ENCODE results near the gene PPCDC.

PPCDC gene

GRCh38 chr15:75023181-75023871, at the start of gene PPCDC:
Gene PPCDC, plus strand, starts transcription at chr15:75023590. Its CDS starts 4,729 bp downstream, at chr15:75028319.
- DNase-seq (ENCODE audit: low read depth in 2 of 2) = peak; percentile 88 to 89

- DNase-seq (ENCODE audit: low read depth in 2 of 2) = no peak
Measured at GRCh38 chr15:74976159-74976558, 47.2 kb upstream of the PPCDC start.

GRCh38 chr15:74977599-74977998, 45.8 kb upstream of the PPCDC start:
- no peak for DNase-seq (ENCODE audit: low read depth in 2 of 2)

GRCh38 chr15:74978077-74978476, 45.3 kb upstream of the PPCDC start:
- no peak for DNase-seq (ENCODE audit: low read depth in 2 of 2)

DNA sequence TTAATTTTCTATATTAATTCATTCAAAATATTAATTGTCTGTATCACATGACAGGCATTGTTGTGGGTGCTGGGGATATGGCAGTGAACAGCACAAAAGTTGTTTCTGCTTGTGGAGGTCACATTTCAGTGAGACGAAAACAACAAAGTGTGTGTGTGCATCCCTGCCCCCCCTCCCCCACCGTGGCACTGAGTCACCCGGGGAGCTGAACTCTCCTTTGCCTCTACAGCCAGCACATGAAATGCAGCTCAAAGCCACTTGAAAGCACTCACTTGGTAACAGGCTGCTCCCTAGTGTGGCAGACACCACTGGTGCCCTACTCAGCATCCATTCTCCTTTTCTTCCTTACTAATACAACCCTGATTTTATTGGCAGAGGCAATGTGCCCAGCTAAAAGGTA, 44.9 kb upstream of the PPCDC start:
- peak in 1 of 2 donors; percentile 21 for DNase-seq (ENCODE audit: low read depth in 2 of 2)

- no peak for DNase-seq (ENCODE audit: low read depth in 2 of 2)
Measured at GRCh38 chr15:74982183-74982582, 41.2 kb upstream of the PPCDC start.

GRCh38 chr15:74983725-74984231, 39.6 kb upstream of the PPCDC start:
- DNase-seq (ENCODE audit: low read depth in 2 of 2) = no peak

DNA sequence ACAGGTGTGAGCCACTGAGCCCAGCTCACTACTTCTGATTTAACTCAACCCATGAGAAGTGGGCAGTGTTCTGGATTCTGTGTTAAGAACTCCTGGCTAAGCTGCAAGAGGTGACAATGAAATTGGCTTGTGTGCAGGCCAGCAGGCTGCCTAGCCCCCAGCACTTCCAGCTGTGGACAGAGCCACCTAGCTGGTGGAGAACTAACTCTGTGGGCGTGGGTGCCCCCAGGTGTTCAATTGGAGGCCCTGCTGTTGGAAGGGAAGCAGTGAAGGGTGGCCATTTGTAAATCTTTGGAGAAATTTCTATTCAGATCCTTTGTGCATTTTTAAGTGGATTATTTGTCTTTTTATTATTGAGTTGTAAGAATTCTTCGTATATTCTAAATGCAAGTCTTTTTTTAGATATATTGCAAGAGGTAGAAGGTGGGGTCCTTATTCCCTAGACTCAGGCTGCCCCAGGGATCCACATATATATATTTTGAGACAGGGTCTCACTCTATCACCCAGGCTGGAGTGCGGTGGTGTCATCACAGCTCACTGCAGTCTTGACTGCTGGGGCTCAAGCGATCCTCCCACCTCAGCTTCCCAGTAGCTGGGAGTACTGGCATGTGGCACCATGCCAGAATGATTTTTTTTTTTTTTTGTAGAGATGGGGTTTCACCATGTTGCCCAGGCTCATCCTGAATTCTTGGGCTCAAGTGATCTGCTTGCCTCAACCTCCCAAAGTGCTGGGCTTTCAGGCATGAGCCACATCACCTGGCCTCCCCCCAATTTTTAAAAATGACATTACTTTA, 35.2 kb upstream of the PPCDC start:
- no peak for DNase-seq (ENCODE audit: low read depth in 2 of 2)

DNA sequence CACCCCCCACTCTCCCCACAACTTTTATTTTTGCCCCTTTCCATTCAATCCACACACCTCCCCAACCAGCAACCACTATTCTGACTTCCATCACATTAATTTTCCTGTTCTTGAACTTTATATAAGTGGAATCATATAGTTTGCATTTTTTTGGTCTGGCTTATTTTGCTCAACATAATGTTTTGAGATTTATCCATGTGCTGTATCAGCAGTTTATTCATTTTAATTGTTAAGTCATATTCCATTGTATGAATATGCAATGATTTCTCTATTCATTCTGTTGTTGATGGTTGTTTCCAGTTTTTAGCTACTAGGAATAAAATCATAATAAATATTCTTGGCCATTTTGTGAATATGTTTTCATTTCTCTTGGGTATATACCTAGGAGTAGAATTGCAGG, 33.9 kb upstream of the PPCDC start:
- no peak for DNase-seq (ENCODE audit: low read depth in 2 of 2)

GRCh38 chr15:74992619-74993018, 30.8 kb upstream of the PPCDC start:
- no peak for DNase-seq (ENCODE audit: low read depth in 2 of 2)

GRCh38 chr15:74994236-74994635, 29.2 kb upstream of the PPCDC start:
- DNase-seq (ENCODE audit: low read depth in 2 of 2) = no peak

DNA sequence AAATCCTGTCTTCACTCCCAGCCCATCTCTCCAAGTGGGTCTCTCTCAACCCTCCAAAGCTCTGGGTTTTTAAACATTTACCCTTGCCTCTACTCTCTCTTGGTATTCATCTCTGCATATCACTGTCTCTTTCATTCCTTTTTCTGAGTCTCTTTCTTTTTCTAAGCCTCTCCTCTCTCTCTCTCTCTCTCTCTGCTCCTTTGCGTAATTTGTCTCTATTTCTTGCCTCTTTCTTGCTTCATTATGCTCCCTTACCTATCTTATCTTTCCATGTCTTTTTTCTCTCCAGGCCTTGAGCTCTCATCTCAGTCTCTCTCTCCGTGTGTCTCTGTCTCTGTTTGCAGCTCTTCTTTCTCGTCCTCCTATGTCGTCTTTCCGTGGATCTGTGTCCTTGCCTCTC, 28.7 kb upstream of the PPCDC start:
- DNase-seq (ENCODE audit: low read depth in 2 of 2) = no peak

- peak; percentile 61 to 76 for DNase-seq (ENCODE audit: low read depth in 2 of 2)
Measured at GRCh38 chr15:74995182-74995778, 28.1 kb upstream of the PPCDC start, which contains the start of gene SCAMP5. Gene SCAMP5, plus strand, starts transcription at chr15:74995563. Its CDS starts 16,277 bp downstream, at chr15:75011840.

DNA sequence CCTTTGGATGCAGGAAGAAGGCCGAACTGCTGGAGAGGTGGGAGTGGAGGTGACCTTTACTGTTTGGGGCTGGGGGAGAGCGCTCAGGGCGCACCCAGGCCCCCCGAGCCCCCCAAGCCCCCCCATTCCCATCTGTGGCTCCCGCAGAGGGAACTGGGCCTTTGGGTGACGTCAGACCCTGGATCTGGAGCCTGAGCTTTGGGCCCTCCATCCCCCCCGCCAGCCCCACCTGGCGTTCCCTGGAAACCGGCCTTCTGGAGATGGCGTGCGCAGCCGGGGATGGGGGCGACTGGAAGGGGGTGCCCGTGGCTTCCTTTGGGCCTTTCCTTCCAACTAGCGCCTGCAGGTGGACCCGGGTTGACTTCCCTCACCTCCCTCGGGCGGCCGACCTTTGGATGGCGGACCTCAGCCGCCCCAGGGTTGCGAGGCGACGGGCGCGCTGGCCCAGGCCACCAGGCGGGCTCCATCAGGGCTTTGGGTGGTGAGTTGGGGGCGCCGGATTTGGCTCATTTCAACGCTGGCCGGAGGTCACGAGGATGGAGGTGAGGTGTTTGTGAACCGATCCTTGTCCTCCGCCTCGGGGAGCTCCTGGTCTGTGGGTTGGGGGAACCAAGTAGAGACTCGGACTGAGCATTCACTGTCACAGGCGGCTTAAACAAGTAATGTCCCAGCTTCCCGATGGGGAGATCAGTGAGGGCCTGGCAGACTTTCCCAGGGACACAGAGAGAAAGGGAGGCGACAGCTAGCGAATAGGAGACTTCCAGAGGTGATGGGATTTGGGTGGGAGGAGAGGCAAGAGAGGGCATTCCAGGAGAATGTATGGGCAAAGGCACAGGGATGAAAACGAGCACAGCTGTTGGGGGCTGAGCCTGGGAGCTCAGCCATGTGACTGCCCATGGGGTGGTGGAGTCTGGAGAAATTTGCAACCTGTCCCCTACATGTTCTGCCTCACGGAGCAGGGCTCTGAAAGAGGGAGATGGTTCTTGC, 27.3 kb upstream of the PPCDC start:
- DNase-seq (ENCODE audit: low read depth in 2 of 2) = no peak

DNA sequence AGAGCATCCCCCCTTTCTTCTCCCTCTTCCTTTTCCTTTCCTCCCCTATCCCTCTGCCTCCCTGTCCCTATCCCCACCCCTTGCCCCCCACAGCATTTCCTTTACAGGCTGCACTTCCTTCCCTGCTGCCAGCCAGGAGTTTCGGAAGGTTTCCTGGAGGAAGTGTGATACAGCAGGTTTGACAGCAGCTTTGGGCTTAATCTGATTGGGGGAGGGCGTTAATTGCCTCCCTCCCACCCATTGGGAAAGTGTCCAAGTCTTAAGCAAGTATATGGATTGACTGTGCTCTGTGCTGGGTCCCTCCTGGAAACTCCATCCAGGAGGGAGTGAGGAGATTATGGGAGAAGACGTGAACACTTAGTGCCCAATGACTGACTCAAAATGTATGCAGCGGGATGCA, 26.2 kb upstream of the PPCDC start:
- DNase-seq (ENCODE audit: low read depth in 2 of 2) = no peak

- DNase-seq (ENCODE audit: low read depth in 2 of 2) = no peak
Measured at GRCh38 chr15:74997543-74997942, 25.8 kb upstream of the PPCDC start.

- no peak for DNase-seq (ENCODE audit: low read depth in 2 of 2)
Measured at GRCh38 chr15:75001310-75001709, 22.1 kb upstream of the PPCDC start.

GRCh38 chr15:75002398-75002797, 21.0 kb upstream of the PPCDC start:
- DNase-seq (ENCODE audit: low read depth in 2 of 2) = no peak

DNA sequence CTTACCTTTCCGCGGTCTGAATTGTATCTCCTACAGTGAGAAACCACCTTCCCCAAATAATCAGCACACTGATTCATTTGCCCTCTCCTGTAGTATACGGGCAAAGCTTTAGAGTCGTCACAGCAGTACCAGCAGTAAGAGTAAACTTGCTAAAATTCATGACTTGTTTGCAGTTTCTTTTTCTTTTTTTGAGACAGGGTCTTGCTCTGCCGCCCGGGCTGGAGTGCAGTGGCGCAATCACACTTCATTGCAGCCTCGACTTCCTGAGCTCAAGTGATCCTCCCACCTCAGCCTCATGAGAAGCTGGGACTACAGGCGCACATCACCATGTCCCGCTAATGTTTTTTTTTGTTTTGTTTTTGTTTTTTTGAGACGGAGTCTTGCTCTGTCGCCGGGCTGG, 16.2 kb upstream of the PPCDC start:
- DNase-seq (ENCODE audit: low read depth in 2 of 2) = no peak

DNA sequence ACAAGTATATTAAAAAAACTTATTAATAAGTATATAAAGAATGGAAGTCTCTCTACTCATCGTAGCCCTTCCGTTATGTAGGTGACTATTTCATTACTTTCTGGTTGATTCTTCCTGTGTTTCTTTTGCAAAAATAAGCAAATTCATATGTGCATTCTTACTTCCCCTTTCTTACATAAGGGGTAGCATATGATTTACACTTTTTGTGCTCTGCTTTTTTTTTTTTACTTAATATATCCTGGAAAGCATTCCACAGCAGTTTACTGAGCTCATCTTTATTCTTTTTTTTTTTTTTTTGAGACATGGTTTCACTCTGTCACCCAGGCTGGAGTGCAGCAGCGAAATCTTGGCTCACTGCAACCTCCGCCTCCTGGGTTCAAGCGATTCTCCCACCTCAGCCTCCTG, 15.2 kb upstream of the PPCDC start:
- DNase-seq (ENCODE audit: low read depth in 2 of 2) = no peak

- no peak for DNase-seq (ENCODE audit: low read depth in 2 of 2)
Measured at GRCh38 chr15:75008629-75009326, 14.6 kb upstream of the PPCDC start.
